ENCODE results near the gene LAMTOR3. TPM values are rescaled to one million over a fixed set of nuclear protein-coding genes. Genes with fewer than 3 reads are reported as not detected.

The LAMTOR3 gene
- total and polyA plus RNA-seq, 11 donors: 26.6 to 40.0 (median 34.1) TPM

GRCh38 chr4:99846891-99847290 lies 47.3 kb downstream of the LAMTOR3 start:
- intact Hi-C loops (cut with DNase I): no loop called here
- TF ChIP-seq, protein P1, sequence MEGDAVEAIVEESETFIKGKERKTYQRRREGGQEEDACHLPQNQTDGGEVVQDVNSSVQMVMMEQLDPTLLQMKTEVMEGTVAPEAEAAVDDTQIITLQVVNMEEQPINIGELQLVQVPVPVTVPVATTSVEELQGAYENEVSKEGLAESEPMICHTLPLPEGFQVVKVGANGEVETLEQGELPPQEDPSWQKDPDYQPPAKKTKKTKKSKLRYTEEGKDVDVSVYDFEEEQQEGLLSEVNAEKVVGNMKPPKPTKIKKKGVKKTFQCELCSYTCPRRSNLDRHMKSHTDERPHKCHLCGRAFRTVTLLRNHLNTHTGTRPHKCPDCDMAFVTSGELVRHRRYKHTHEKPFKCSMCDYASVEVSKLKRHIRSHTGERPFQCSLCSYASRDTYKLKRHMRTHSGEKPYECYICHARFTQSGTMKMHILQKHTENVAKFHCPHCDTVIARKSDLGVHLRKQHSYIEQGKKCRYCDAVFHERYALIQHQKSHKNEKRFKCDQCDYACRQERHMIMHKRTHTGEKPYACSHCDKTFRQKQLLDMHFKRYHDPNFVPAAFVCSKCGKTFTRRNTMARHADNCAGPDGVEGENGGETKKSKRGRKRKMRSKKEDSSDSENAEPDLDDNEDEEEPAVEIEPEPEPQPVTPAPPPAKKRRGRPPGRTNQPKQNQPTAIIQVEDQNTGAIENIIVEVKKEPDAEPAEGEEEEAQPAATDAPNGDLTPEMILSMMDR (IDR thresholded peaks at IDR 0.05): no peak
- TF ChIP-seq POLR2A (IDR thresholded peaks at IDR 0.05): no peak

GRCh38 chr4:99845708-99846469 lies 48.3 kb downstream of the LAMTOR3 start:
- Histone ChIP-seq H3K9me3 (no peaks in the 10 kb centered on the region), H3K27me3 (no peaks in the 10 kb centered on the region), H3K4me1 (peaks cover 0 to 29% (median 0%) of the 10 kb centered on the region in 12 donors), H3K4me3 (no peak overlapping the region), H3K36me3 (no peaks in the 10 kb centered on the region), H3K27ac (peak overlapping the region in 1 of 12 donors; percentile 61)
- no peak for ATAC-seq
- 76 to 85% (median 83%) methylated on average over 2 of the region's 2 CpGs for WGBS, 4 donors
- intact Hi-C loops (cut with DNase I): no loop called here
- no peak for TF ChIP-seq POLR2A (IDR thresholded peaks at IDR 0.05)
- TF ChIP-seq, protein P1 (IDR thresholded peaks at IDR 0.05): no peak
- DNase-seq: no peak

More at GRCh38 chr4:99846891-99847290, 47.3 kb downstream of the LAMTOR3 start:
- Histone ChIP-seq H3K4me1 (peaks cover 0 to 38% (median 0%) of the 10 kb centered on the region in 12 donors), H3K36me3 (no peaks in the 10 kb centered on the region), H3K4me3 (no peak overlapping the region), H3K27me3 (no peaks in the 10 kb centered on the region), H3K9me3 (no peaks in the 10 kb centered on the region), H3K27ac (peak overlapping the region in 1 of 12 donors; percentile 61)
- 50 to 78% (median 68%) methylated on average over 1 of the region's 1 CpG for WGBS, 4 donors
- no peak for DNase-seq
- no peak for ATAC-seq

DNA sequence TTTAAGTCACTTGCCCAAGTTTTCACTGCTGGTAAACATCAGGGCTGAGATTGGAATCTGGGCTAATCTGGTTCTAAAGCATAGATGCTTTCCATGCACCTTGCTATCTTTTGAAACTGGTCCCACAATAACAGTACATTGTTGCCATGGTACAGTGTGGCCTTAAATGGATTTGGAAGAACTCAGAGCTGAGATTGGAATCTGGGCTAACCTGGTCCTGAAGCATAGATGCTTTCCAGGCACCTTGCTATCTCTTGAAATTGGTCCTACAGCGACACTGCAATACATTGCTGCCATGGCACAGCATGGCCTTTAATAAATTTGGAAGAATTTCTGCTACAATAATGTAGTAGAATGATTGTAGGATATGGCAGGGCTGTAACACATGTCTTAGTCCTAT lies 49.0 kb downstream of the LAMTOR3 start:
- intact Hi-C loops (cut with DNase I): no loop called here
- Histone ChIP-seq H3K27me3 (no peaks in the 10 kb centered on the region), H3K4me3 (no peak overlapping the region), H3K9me3 (no peaks in the 10 kb centered on the region), H3K27ac (peak overlapping the region in 1 of 12 donors; percentile 61), H3K36me3 (no peaks in the 10 kb centered on the region), H3K4me1 (peaks cover 0 to 28% (median 0%) of the 10 kb centered on the region in 12 donors)
- WGBS, 4 donors: 58 to 76% (median 62%) methylated on average over 1 of the region's 1 CpG
- no peak for DNase-seq
- no peak for TF ChIP-seq POLR2A (IDR thresholded peaks at IDR 0.05)
- TF ChIP-seq, protein P1 (IDR thresholded peaks at IDR 0.05): no peak
- ATAC-seq: no peak

GRCh38 chr4:99844048-99844447 lies 50.2 kb downstream of the LAMTOR3 start:
- intact Hi-C loops (cut with DNase I): no loop called here
- ATAC-seq (no peak), DNase-seq (no peak)

More at GRCh38 chr4:99844048-99844447, 50.2 kb downstream of the LAMTOR3 start:
- 77 to 87% (median 82%) methylated on average over 7 of the region's 7 CpGs for WGBS, 4 donors
- H3K4me1 ChIP-seq: peaks cover 0 to 28% (median 0%) of the 10 kb centered on the region in 12 donors
- no peak overlapping the region for H3K27ac ChIP-seq
- H3K27me3 ChIP-seq: no peaks in the 10 kb centered on the region
- H3K36me3 ChIP-seq: no peaks in the 10 kb centered on the region
- no peaks in the 10 kb centered on the region for H3K9me3 ChIP-seq
- no peak for TF ChIP-seq POLR2A (IDR thresholded peaks at IDR 0.05)
- H3K4me3 ChIP-seq: no peak overlapping the region

Data from heart left ventricle (tissue), 16 donors.